Stimulated activated CD4-positive, alpha-beta T cell treated with anti-CD3 and anti-CD28 coated beads, Interleukin-1b, Interleukin-23, amount 100 ng/mL, for 4 hours (primary cell): ENCODE results near the gene RAD51B.
"Not testable (repeated sequence)": the region's sequence is repeated elsewhere in the genome, so short reads cannot be mapped to it uniquely, and the experiment has no call there.

Source experiments
- DNase-seq, 2 donors: peaks; one replicate each; pipeline ENCODE4 v3.0.0-alpha.2; 2020; ENCODE audit warnings: low read depth in 2 of 2

RAD51B gene

GRCh38 chr14:68208626-68209317 lies 389.2 kb downstream of the RAD51B start:
- no peak for DNase-seq

- peak in 1 of 2 donors; percentile 25 for DNase-seq
These were observed 391.2 kb downstream of the RAD51B start for GRCh38 chr14:68210729-68211299.

GRCh38 chr14:68211421-68211820 lies 391.8 kb downstream of the RAD51B start:
- DNase-seq = no peak

DNA sequence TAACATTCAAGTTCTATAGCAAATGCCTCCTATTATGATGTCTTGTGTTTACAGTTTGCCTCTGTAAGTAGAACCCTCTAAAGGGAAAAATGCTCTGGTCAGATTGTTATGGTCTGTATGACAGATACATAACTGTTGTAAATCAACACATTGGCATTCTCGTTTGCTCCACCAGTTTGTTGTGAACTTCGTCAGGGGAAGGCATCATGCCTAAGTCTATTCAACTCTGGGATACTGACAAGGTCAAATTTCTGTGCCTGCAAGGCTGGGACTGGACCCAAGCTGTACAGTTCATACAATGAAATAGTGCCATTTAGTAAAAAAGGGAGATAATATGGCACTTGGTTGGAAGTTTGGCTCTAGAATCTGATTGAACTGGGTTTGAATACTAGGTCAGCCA lies 392.3 kb downstream of the RAD51B start:
- no peak for DNase-seq

GRCh38 chr14:68212361-68212760 lies 392.8 kb downstream of the RAD51B start:
- DNase-seq = no peak

DNA sequence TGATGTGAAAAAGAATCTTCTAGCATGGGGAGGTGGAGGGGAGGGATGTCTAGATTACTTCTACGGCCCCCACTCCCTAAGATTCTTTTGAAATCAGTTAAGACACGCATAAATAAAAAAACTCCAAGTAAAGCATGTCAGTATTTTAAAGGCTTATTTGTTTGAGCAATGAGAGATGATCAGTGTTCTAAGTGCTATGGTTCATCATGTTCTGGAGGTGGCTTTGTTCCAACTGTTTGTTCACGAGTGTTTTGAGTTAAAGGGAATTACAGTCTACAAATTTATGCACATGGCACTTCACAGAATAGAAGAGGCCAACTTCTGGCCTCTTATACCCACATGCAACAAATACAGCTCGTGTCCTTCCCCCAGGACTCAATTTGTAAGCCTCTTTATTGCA lies 394.9 kb downstream of the RAD51B start:
- DNase-seq = no peak

DNA sequence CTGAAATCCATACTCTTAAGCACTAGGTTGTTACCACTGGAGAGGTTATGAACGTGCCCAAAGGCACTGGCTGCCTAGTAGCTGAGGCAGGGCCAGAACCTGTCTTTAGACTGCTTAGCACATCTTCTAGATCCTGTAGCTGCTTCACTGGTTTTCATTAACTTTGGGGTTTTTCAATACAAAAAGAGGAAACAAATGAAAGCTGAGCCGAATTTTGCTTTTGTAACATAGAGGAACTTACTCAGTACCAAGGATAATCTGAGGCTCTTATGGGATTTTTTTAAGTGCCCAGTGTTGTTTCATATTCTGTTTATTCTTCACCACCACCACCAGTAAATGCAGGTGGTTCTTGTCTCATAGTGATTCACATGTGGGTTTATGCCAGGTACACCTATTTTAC lies 396.1 kb downstream of the RAD51B start:
- DNase-seq = no peak

- no peak for DNase-seq
These were observed 396.5 kb downstream of the RAD51B start for GRCh38 chr14:68216079-68216478.

DNA sequence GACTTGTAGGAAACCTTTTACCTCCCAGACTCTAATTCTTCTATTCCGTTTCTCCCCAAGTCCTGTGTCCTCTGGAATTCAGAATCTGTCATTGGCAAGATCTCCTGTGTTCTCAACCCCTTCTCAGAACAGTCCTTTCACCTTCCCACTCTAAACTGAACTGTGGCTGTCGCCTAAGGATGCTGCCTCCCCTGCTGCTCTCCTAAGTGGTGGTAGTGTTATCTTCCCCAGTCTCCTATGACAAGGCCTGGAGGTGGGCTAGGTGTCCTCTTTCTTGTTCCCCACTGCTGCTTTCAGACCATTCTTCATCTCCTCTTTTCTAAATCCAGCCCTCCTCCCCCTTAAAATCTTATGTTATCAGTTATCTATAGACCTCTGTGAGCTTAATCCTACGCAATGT lies 397.4 kb downstream of the RAD51B start:
- no peak for DNase-seq

- no peak for DNase-seq
These were observed 398.3 kb downstream of the RAD51B start for GRCh38 chr14:68217791-68218340.

GRCh38 chr14:68219407-68219806 lies 399.8 kb downstream of the RAD51B start:
- DNase-seq = no peak

DNA sequence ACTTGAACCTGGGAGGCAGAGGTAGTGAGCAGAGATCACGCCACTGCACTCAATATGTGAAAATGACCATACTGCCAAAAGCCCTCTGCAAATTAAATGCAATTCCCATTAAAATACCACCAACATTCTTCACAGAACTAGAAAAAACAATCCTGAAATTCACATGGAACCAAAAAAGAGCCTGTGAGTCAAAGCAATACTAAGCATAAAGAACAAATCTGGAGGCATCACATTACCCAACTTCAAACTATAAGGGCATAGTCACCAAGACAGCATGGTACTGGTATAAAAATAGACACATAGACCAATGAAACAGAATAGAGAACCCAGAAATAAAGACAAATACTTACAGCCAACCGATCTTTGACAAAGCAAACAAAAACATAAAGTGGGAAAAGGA lies 401.5 kb downstream of the RAD51B start:
- not testable (repeated sequence) for DNase-seq

DNA sequence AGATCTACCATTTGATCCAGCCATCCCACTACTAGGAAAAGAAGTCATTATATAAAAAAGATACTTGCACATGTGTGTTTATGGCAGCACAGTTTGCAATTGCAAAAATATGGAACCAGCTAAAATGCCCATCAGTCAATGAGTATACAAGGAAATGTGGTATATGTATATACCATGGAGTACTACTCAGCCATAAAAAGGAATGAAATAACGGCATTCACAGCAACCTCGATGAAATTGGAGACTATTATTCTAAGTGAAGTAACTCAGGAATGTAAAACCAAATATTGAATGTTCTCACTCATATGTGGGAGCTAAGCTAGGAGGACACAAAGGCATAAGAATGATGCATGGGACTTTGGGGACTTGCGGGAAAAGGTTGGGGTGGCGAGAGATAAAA lies 402.6 kb downstream of the RAD51B start:
- no peak for DNase-seq

GRCh38 chr14:68222726-68223125 lies 403.1 kb downstream of the RAD51B start:
- DNase-seq = no peak

DNA sequence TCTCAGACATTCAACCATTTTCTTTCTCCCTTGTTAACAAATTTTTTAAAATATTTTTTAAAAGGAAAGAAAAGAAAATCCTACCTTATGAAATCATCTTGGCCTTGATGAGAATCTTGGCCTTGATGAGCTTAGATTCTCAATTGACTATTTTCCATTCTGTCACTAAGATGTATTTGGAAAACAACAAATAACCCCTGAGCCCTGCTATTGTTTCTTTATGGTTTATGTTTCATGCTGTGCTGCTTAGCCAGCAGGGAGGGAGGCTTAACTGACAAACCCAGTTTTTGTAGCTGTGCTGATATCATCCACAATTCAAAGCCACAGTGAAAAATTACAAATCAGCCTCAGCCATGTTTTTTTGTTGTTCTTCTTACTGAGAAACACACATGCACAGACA lies 404.1 kb downstream of the RAD51B start:
- DNase-seq = no peak

GRCh38 chr14:68225321-68225720 lies 405.7 kb downstream of the RAD51B start:
- no peak for DNase-seq

DNA sequence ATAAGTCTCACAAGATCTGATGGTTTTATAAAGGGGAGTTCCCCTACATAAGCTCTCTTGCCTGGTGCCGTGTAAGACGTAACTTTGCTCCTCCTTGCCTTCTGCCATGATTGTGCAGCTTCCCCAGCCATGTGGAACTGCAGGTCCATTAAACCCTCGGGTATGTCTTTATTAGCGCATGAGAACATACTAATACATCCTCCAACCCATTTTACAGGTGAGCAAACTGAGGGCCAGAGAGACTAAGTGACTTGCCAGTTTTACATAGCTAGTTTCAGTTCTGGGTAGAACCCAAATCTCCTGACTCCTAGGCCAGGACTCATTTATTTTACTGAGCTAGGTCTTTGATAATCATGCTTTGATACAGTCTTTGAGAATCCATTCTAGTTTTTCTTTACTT lies 406.9 kb downstream of the RAD51B start:
- no peak for DNase-seq

- no peak for DNase-seq
These were observed 409.1 kb downstream of the RAD51B start for GRCh38 chr14:68228656-68229055.

GRCh38 chr14:68229423-68230100 lies 410.0 kb downstream of the RAD51B start:
- DNase-seq = no peak

GRCh38 chr14:68230202-68230949 lies 410.8 kb downstream of the RAD51B start:
- DNase-seq = no peak

DNA sequence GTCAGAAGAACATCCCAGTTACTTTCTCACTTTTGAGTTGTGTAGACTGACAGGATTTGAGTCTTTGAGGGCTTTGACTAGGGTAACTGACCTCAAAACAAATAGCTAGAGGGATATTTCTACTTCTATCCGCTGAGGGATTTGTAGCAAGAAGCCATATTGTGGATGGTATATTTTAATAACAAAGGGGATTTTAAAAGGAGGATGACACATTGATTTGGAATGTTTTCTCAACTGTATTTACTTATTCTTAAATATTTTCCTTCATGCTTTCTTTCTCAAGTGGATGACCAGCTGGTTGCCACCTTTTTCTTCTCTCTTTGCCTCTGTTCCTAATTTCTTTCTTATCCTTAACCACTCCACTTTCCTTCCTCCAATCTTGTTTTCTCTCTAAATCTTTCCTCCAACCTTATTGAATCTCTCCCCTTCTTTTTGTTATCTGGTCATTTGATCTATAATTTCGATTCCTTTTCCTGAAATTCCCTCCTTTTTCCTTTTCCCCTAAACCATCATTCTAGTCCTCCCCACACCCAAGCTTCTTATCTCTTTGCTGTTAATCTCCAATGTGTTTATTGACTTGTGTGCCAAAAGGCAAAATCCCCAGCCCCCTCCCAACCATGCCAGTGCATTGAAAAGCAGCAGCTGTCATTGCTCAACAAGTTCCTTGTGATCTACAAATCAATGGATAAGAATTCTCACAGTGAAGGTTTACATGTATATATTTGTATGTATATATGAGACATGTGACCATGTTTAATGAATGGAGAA lies 411.6 kb downstream of the RAD51B start:
- DNase-seq = no peak
